Gastrocnemius medialis (tissue), 4 donors: ENCODE data around the gene NKTR.

Source experiments
- CTCF ChIP-seq, 5 experiments: fragments of 450-650 bp in 3 of 5; fragments of 200-600 bp in 2 of 5; sonication (generic) in 2 of 5; IDR thresholded peaks in 4 of 5; conservative IDR thresholded peaks in 1 of 5; 1 replicate in 4 of 5; 2 replicates in 1 of 5; pipeline ENCODE4 v1.5.1; 2016 to 2019; ENCODE audit warnings: antibody characterized with exemption in 5 of 5, mild to moderate bottlenecking in 3 of 5, moderate library complexity in 3 of 5
- POLR2A ChIP-seq, 2 donors: fragments of 450-650 bp; IDR thresholded peaks; one replicate each; pipeline ENCODE4 v1.6.1; 2017; ENCODE audit warnings: antibody characterized with exemption in 2 of 2, mild to moderate bottlenecking in 2 of 2, moderate library complexity in 2 of 2

GRCh38 chr3:42640129-42640528 lies 39.6 kb downstream of the NKTR start:
- TF ChIP-seq CTCF (IDR thresholded peaks at IDR 0.05 in 4 of 5, conservative IDR thresholded peaks at IDR 0.05 in 1 of 5) (no peak), POLR2A (IDR thresholded peaks at IDR 0.05) (no peak)
